ENCODE results near the gene GRM5. TPM values are rescaled to one million over a fixed set of nuclear protein-coding genes. Genes with fewer than 3 reads are reported as not detected.
"Not testable (repeated sequence)": the region's sequence is repeated elsewhere in the genome, so short reads cannot be mapped to it uniquely, and the experiment has no call there.

GRM5 gene
- total and polyA plus RNA-seq, 2 donors (not counting 1 experiment from before 2014, with no cell fraction given), result 0.01 TPM; not detected in 1

- DNase-seq (ENCODE audit: low read depth in 2 of 2); H3K4me1 ChIP-seq (ENCODE audit: control insufficient read depth, extremely low read depth, insufficient read depth, low read length); H3K4me3 ChIP-seq (replicated peaks in 1 of 4; ENCODE audit: control extremely low read depth in 1 of 4, insufficient read depth in 1 of 4, low read depth in 3 of 4, low read length in 4 of 4); H3K9me3 ChIP-seq (ENCODE audit: control insufficient read depth, insufficient read depth, low read depth, low read length); H3K4me2 ChIP-seq (ENCODE audit: extremely low read depth, insufficient read depth, low read length); H3K79me2 ChIP-seq (ENCODE audit: control insufficient read depth, insufficient read depth, low read length); H2AFZ ChIP-seq (ENCODE audit: low read length); H3K27me3 ChIP-seq (ENCODE audit: control insufficient read depth, insufficient read depth, low read length); H3K9ac ChIP-seq (ENCODE audit: insufficient read depth, low read length); H4K20me1 ChIP-seq (ENCODE audit: control insufficient read depth, extremely low read depth, insufficient read depth, low read length); H3K36me3 ChIP-seq (ENCODE audit: control insufficient read depth, insufficient read depth, low read length); H3K27ac ChIP-seq (ENCODE audit: insufficient read depth, low read length): not testable (repeated sequence)
Observed at GRCh38 chr11:88851547-88851946, 214.2 kb downstream of the GRM5 start.

DNA sequence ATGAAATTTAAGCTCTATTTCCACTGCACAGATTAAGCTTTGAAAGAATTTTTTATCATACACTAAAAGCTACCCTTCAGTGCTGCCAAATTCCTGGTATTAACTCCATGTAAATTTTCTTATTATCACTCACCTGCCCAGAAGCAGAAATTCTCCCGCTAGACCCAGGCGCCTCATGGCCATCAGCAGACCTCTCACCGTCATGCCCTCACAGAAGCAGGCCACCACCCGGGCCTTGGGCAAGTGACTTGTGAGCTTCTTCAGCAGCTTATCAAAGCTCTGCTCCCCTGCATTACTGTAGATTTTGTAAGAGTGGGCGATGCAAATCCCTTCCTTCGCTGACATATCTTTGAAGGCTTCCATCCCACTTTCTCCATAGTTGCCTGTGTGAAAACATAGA lies 216.0 kb downstream of the GRM5 start:
- H3K9ac ChIP-seq (ENCODE audit: insufficient read depth, low read length); H3K27me3 ChIP-seq (ENCODE audit: control insufficient read depth, insufficient read depth, low read length); H2AFZ ChIP-seq (ENCODE audit: low read length); H3K79me2 ChIP-seq (ENCODE audit: control insufficient read depth, insufficient read depth, low read length); DNase-seq (ENCODE audit: low read depth in 2 of 2); H3K4me3 ChIP-seq (replicated peaks in 1 of 4; ENCODE audit: control extremely low read depth in 1 of 4, insufficient read depth in 1 of 4, low read depth in 3 of 4, low read length in 4 of 4); H4K20me1 ChIP-seq (ENCODE audit: control insufficient read depth, extremely low read depth, insufficient read depth, low read length); H3K4me2 ChIP-seq (ENCODE audit: extremely low read depth, insufficient read depth, low read length); H3K36me3 ChIP-seq (ENCODE audit: control insufficient read depth, insufficient read depth, low read length); H3K4me1 ChIP-seq (ENCODE audit: control insufficient read depth, extremely low read depth, insufficient read depth, low read length); H3K27ac ChIP-seq (ENCODE audit: insufficient read depth, low read length); H3K9me3 ChIP-seq (ENCODE audit: control insufficient read depth, insufficient read depth, low read depth, low read length): not testable (repeated sequence)

- no peak for TF ChIP-seq EZH2 (IDR thresholded peaks at IDR 0.05; ENCODE audit: low read length, missing control alignments)
- TF ChIP-seq, protein P1, sequence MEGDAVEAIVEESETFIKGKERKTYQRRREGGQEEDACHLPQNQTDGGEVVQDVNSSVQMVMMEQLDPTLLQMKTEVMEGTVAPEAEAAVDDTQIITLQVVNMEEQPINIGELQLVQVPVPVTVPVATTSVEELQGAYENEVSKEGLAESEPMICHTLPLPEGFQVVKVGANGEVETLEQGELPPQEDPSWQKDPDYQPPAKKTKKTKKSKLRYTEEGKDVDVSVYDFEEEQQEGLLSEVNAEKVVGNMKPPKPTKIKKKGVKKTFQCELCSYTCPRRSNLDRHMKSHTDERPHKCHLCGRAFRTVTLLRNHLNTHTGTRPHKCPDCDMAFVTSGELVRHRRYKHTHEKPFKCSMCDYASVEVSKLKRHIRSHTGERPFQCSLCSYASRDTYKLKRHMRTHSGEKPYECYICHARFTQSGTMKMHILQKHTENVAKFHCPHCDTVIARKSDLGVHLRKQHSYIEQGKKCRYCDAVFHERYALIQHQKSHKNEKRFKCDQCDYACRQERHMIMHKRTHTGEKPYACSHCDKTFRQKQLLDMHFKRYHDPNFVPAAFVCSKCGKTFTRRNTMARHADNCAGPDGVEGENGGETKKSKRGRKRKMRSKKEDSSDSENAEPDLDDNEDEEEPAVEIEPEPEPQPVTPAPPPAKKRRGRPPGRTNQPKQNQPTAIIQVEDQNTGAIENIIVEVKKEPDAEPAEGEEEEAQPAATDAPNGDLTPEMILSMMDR (conservative IDR thresholded peaks at IDR 0.05 in 1 of 2, IDR thresholded peaks at IDR 0.05 in 1 of 2; ENCODE audit: low read depth in 1 of 2, low read length in 2 of 2), result no peak
- peak; percentile 6 to 79 for DNase-seq (ENCODE audit: low read depth in 2 of 2)
Observed at GRCh38 chr11:88849368-88849767, 216.4 kb downstream of the GRM5 start.

DNA sequence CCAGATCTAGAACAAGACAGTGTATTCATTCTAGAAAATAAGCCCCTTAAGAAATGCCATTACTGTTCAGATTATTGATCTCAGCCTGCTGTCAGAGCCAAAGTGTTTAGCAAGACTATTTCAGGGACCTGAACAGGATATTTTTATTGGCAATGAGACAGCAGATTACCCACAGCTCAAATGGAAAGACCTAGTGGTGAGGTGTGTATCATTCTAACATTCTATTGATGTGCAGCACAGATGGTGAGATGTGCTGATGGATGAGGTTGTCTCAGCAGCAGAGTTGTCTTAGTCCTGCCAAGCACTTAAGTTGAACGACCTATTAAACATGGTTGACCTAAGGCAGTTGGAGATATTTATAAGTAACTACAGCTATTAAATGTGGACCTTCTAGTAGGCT lies 219.5 kb downstream of the GRM5 start:
- not testable (repeated sequence) for H3K4me2 ChIP-seq (ENCODE audit: extremely low read depth, insufficient read depth, low read length); H3K9me3 ChIP-seq (ENCODE audit: control insufficient read depth, insufficient read depth, low read depth, low read length); H3K9ac ChIP-seq (ENCODE audit: insufficient read depth, low read length); H3K27me3 ChIP-seq (ENCODE audit: control insufficient read depth, insufficient read depth, low read length); H3K36me3 ChIP-seq (ENCODE audit: control insufficient read depth, insufficient read depth, low read length); H3K79me2 ChIP-seq (ENCODE audit: control insufficient read depth, insufficient read depth, low read length); H3K4me3 ChIP-seq (replicated peaks in 1 of 4; ENCODE audit: control extremely low read depth in 1 of 4, insufficient read depth in 1 of 4, low read depth in 3 of 4, low read length in 4 of 4); H3K27ac ChIP-seq (ENCODE audit: insufficient read depth, low read length); H3K4me1 ChIP-seq (ENCODE audit: control insufficient read depth, extremely low read depth, insufficient read depth, low read length); H2AFZ ChIP-seq (ENCODE audit: low read length); H4K20me1 ChIP-seq (ENCODE audit: control insufficient read depth, extremely low read depth, insufficient read depth, low read length)
- peak in 1 of 2 donors; percentile 10 for DNase-seq (ENCODE audit: low read depth in 2 of 2)

More at GRCh38 chr11:88849368-88849767, 216.4 kb downstream of the GRM5 start:
- Histone ChIP-seq H2AFZ (ENCODE audit: low read length) (no peak overlapping the region), H3K9me3 (ENCODE audit: control insufficient read depth, insufficient read depth, low read depth, low read length) (no peaks in the 10 kb centered on the region), H3K27ac (ENCODE audit: insufficient read depth, low read length) (no peak overlapping the region), H3K4me1 (ENCODE audit: control insufficient read depth, extremely low read depth, insufficient read depth, low read length) (no peaks in the 10 kb centered on the region), H3K4me2 (ENCODE audit: extremely low read depth, insufficient read depth, low read length) (no peak overlapping the region), H4K20me1 (ENCODE audit: control insufficient read depth, extremely low read depth, insufficient read depth, low read length) (no peaks in the 10 kb centered on the region), H3K79me2 (ENCODE audit: control insufficient read depth, insufficient read depth, low read length) (no peaks in the 10 kb centered on the region), H3K4me3 (replicated peaks in 1 of 4; ENCODE audit: control extremely low read depth in 1 of 4, insufficient read depth in 1 of 4, low read depth in 3 of 4, low read length in 4 of 4) (no peak overlapping the region), H3K27me3 (ENCODE audit: control insufficient read depth, insufficient read depth, low read length) (no peaks in the 10 kb centered on the region), H3K9ac (ENCODE audit: insufficient read depth, low read length) (no peak overlapping the region), H3K36me3 (ENCODE audit: control insufficient read depth, insufficient read depth, low read length) (no peaks in the 10 kb centered on the region)

DNA sequence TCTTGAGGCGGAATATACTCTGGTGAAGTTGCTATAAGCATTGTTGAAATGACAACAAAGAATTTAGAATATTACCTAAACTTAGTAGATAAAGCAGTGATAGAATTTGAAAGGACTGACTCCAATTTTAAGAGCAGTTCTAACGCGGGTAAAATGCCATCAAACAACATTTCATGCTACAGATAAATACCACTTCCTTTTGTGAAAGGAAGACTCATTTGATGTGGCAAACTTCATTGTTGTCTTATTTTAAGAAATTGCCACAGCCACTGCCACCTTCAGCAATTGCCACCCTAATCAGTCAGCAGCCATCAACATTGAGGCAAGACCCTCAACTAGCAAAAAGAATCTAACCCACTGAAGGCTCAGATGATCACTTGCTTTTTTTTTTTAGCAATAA lies 220.8 kb downstream of the GRM5 start:
- not testable (repeated sequence) for H4K20me1 ChIP-seq (ENCODE audit: control insufficient read depth, extremely low read depth, insufficient read depth, low read length)

GRCh38 chr11:88843766-88844426 lies 221.9 kb downstream of the GRM5 start:
- H3K9ac ChIP-seq (ENCODE audit: insufficient read depth, low read length); H3K36me3 ChIP-seq (ENCODE audit: control insufficient read depth, insufficient read depth, low read length); DNase-seq (ENCODE audit: low read depth in 2 of 2); H3K9me3 ChIP-seq (ENCODE audit: control insufficient read depth, insufficient read depth, low read depth, low read length); H3K27ac ChIP-seq (ENCODE audit: insufficient read depth, low read length); H3K4me3 ChIP-seq (replicated peaks in 1 of 4; ENCODE audit: control extremely low read depth in 1 of 4, insufficient read depth in 1 of 4, low read depth in 3 of 4, low read length in 4 of 4); H3K27me3 ChIP-seq (ENCODE audit: control insufficient read depth, insufficient read depth, low read length); H2AFZ ChIP-seq (ENCODE audit: low read length); H4K20me1 ChIP-seq (ENCODE audit: control insufficient read depth, extremely low read depth, insufficient read depth, low read length); H3K4me1 ChIP-seq (ENCODE audit: control insufficient read depth, extremely low read depth, insufficient read depth, low read length); H3K4me2 ChIP-seq (ENCODE audit: extremely low read depth, insufficient read depth, low read length); H3K79me2 ChIP-seq (ENCODE audit: control insufficient read depth, insufficient read depth, low read length): not testable (repeated sequence)

More for the DNA sequence above, 220.8 kb downstream of the GRM5 start:
- H2AFZ ChIP-seq (ENCODE audit: low read length); H3K27me3 ChIP-seq (ENCODE audit: control insufficient read depth, insufficient read depth, low read length); H3K27ac ChIP-seq (ENCODE audit: insufficient read depth, low read length); H3K36me3 ChIP-seq (ENCODE audit: control insufficient read depth, insufficient read depth, low read length); DNase-seq (ENCODE audit: low read depth in 2 of 2); H3K9ac ChIP-seq (ENCODE audit: insufficient read depth, low read length); H3K4me1 ChIP-seq (ENCODE audit: control insufficient read depth, extremely low read depth, insufficient read depth, low read length); H3K79me2 ChIP-seq (ENCODE audit: control insufficient read depth, insufficient read depth, low read length); H3K4me2 ChIP-seq (ENCODE audit: extremely low read depth, insufficient read depth, low read length); H3K9me3 ChIP-seq (ENCODE audit: control insufficient read depth, insufficient read depth, low read depth, low read length); H3K4me3 ChIP-seq (replicated peaks in 1 of 4; ENCODE audit: control extremely low read depth in 1 of 4, insufficient read depth in 1 of 4, low read depth in 3 of 4, low read length in 4 of 4): not testable (repeated sequence)
